ENCODE measurements around the gene FRMPD4.

Gene FRMPD4

DNA sequence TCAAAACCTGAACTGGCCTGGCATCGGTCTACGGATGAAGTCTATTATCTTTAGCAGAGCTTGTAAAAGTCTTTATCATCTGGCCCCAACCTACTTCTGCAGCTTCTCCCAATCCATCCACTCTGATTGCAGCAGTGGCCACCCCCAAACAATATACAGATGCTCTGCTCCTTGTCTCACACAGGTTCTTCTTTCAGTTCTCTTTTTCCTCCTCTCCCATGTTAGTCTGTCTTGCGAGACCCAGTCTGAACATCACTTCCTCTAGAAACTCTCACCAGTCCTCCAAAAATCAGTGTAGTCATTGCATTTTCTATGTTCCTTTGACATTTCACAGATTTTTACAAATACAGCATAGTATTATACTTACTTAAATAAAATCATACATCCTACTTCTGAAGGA lies 163.0 kb downstream of the FRMPD4 start:
- no peak for DNase-seq (ENCODE audit: low read depth)

DNA sequence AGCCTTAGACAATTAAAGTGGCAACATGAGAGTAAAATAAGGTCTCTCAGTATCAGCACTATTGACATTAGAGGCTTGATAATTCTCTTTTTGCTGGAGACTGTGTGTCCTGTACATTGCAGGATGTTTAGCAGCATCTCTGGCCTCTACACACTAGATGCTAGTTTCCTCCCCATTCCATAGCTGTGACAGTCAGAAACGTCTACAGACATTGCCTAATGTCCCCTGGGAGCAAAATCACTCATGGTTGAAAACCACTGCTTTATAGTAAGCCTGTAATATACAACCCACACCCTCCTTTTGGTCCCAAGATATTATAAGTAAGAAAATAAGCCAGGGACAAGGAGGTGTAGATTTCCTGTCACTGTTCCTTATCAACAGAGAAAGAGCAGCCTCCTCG lies 166.0 kb downstream of the FRMPD4 start:
- peak; percentile 34 for DNase-seq (ENCODE audit: low read depth)

DNA sequence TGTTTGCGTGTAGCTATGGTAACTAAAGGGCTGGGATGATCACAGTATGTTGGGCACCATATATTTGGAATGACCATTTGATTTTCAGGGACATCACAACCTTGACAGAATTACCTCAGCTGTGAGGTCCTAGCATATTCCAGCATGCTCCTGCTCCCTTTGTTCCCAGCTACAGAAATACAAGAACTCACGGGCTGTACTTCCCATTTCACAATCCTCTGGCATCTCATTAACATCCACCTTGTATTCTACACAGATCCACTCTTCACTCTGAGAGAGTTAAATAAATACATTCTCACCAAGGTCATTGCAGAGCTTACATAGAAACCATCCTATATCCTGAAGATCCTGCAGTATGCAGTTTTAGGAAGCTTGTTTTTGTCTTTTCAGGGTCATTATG lies 169.7 kb downstream of the FRMPD4 start:
- DNase-seq (ENCODE audit: low read depth): no peak

- no peak for DNase-seq (ENCODE audit: low read depth)
Observed at GRCh38 chrX:12308420-12308819, 170.1 kb downstream of the FRMPD4 start.

DNA sequence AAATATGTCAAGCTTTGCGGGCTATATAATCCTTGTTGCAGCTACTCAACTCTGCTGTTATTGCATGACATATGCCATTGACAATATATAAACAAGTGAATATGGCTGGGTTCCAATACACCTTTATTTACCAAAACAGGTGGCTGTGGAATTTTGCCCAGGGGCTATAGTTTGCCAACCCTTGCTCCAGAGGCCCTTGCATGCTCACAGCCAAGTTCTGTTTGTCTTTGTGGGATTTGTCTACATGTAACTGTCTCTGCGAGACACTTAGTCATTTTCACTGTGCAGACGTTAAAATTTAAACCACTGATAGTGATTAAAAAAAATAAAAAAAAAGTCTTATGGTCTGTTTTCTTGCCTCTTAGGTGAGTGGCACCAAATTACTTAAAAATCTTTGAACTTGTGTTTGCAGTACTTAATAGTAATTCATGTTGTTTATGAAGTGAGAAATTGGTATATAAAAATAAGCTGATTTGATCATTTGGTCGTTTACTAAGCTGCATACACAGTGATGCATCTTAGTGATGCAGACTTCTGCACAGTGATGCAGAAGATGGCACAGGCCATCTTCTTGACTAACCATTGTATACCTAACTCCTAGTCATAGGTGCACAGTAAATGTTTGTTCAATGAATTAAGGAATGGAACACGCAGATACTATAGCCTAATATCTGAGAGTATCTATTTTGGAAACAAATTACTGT lies 170.9 kb downstream of the FRMPD4 start:
- no peak for DNase-seq (ENCODE audit: low read depth)

DNA sequence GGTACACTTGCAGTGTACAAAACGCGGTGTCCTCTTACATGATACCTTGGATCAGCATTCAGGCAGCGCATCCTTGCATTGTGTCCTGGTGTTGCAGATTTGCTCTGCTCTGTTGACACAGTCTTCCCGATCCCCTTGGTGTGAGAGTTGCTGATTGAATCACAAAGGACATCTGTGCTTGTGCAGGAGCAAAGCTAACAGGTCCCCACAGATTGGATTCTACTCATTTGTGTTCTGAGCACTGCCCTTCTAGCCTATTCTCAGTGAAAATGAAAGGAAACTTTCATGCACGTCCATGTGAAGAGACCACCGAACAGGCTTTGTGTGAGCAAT lies 171.4 kb downstream of the FRMPD4 start:
- no peak for DNase-seq (ENCODE audit: low read depth)

DNA sequence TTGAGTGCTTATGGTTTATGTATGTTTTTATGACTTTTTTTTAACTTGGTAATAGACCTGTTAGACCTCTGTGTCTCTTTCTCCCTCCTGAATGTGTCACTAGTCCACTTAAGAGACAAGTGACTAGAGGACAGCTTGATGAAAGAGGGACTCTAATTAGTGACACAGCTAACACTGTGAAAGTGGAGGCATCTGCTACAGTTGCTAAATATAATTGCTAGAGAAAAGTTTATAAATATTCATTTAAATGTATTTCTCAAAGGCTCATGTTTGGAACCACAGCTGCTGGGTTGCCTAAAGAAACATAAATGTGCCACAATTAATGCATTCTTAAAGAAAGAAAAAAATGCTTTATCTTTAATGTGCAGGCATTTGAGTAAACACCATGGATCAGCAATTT lies 176.4 kb downstream of the FRMPD4 start:
- no peak for DNase-seq (ENCODE audit: low read depth)

- DNase-seq (ENCODE audit: low read depth): no peak
Observed at GRCh38 chrX:12315526-12315925, 177.3 kb downstream of the FRMPD4 start.

- DNase-seq (ENCODE audit: low read depth): no peak
Observed at GRCh38 chrX:12319003-12319519, 180.8 kb downstream of the FRMPD4 start.

GRCh38 chrX:12319992-12320391 lies 181.7 kb downstream of the FRMPD4 start:
- DNase-seq (ENCODE audit: low read depth): no peak

- no peak for DNase-seq (ENCODE audit: low read depth)
Observed at GRCh38 chrX:12322031-12322430, 183.8 kb downstream of the FRMPD4 start.

GRCh38 chrX:12325171-12325570 lies 186.9 kb downstream of the FRMPD4 start:
- DNase-seq (ENCODE audit: low read depth): no peak

DNA sequence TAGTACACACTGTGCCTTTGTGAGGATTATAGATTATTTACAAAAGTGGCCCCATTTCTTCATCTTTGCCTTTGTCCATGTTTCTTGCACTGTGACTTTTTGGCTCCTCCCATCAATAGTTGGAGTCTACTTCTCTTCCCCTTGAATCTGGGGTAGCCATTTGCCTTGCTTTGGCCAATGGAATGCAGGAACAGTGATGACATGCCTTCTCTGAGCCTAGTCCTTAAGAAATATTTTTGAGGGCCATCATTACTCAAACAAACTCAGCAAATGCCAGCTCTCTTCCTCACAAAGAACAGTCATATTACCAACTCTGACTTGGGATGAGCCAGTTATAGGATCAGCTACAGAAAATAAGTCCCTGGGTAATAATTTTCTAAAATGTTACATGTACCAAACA lies 189.6 kb downstream of the FRMPD4 start:
- DNase-seq (ENCODE audit: low read depth): no peak

GRCh38 chrX:12329476-12329875 lies 191.2 kb downstream of the FRMPD4 start:
- DNase-seq (ENCODE audit: low read depth): no peak

DNA sequence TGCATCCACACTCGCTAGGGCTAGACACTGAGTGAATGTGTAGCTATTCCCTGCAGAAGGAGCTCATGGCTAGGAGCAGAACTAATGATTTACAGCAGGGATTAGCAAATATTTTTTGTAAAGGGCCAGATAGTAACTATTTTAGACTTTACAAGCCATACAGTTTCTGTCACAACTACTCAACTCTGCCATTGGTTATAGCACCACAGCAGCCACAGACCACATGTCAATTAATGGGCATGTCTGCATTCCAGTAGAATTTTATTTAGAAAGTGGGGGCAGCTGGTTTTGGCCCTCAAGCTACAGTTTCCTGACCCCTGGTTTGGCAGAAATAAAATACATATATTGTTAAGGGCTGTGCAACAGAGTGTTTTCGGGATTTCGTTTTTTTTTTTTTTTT lies 192.6 kb downstream of the FRMPD4 start:
- no peak for DNase-seq (ENCODE audit: low read depth)

DNA sequence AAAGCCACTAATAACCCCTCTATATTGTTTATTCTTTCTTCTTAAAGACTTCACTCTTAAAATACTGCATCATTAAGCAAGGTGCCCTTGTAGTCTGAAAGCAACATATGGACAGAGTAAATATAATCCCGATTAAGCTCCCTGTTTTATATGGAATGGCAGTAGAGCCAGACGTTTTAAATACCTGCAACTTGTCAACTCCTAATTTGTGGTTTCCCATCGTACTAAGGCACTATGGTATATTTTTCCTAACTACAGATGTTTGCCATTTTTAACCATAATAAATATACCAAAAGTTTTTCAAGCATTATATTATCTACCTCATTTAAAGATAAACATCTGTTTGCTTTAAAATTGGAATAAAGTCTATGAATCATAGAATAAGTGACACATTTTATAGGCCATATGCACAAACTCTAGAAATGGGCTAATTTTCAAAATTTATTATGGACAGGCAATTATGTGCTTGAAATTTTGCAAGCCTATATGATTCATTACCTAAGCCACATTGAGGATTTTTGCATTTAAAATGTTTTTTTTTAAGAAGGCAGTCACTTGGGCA lies 194.6 kb downstream of the FRMPD4 start:
- DNase-seq (ENCODE audit: low read depth): no peak

DNA sequence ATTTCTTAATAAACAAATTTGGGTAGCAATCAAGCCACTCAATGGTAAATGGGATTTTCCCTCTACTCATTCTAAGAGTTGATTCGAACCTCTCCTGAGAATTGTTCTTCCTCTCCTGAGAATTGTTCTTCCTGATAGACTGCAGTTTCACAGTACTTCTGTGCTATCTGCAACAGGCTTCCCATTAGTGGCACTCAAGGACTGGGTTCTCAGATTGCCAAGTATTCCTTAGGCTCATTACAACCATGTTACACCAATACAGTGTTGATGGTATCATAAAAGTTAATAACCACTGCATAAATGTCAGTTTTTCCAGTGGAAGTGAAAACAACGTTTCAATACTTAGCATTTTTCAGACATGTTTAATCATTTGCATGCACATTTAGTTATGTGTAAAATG lies 201.6 kb downstream of the FRMPD4 start:
- no peak for DNase-seq (ENCODE audit: low read depth)

- DNase-seq (ENCODE audit: low read depth): no peak
Observed at GRCh38 chrX:12344954-12345353, 206.7 kb downstream of the FRMPD4 start.

GRCh38 chrX:12349201-12349600 lies 210.9 kb downstream of the FRMPD4 start:
- no peak for DNase-seq (ENCODE audit: low read depth)

DNA sequence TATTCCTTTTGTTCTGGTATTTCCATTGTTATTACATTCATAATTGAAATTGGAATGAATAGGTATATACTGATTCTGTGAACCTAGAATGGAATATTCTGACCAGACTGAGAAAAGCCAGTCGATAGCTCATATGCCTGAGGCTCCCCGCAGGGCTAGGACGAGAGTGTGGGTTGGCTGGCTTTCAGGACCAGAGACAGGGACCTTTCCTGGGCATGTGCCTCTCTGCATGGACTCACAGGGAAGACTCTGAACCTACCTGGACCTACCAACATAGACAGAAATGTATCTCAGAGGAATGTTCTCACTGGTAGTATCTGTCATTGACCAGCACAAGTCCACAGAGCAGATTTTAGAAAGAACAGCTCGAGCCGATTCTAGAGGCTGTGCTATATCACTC lies 214.6 kb downstream of the FRMPD4 start:
- no peak for DNase-seq (ENCODE audit: low read depth)

GRCh38 chrX:12360383-12360782 lies 222.1 kb downstream of the FRMPD4 start:
- no peak for DNase-seq (ENCODE audit: low read depth)

- DNase-seq (ENCODE audit: low read depth): no peak
Observed at GRCh38 chrX:12360986-12361598, 222.8 kb downstream of the FRMPD4 start.

DNA sequence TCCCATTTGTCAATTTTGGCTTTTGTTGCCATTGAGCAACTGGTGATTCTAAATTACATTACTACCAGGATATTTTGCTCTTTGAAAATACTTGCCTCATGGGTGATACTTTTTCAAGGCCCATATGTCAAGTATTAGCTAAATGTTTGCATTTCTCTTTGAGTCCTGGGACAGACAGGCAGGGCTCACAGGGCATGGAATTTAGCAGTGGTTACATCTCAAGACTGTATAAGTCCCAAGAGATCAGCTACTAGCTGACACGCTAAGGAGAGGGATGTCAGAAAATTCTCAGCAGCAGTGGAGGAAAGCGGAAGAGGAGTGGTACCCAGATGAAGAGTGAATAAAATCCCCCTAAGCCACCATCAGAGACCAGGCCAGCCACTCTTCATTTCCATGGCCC lies 224.9 kb downstream of the FRMPD4 start:
- no peak for DNase-seq (ENCODE audit: low read depth)

GRCh38 chrX:12366440-12366839 lies 228.2 kb downstream of the FRMPD4 start:
- DNase-seq (ENCODE audit: low read depth): no peak
